Measurements from ENCODE around the gene MLLT6. TPM values are rescaled to one million over a fixed set of nuclear protein-coding genes. Genes with fewer than 3 reads are reported as not detected.
A peak's percentile ranks its signal among the peaks of the same experiment; 100 is the strongest.

Gene MLLT6
- total and polyA plus RNA-seq, 2 of the 13 experiments (the other 11 are each of a cell fraction or from before 2014, with no cell fraction given) = 50.7 to 69.5 TPM

DNA sequence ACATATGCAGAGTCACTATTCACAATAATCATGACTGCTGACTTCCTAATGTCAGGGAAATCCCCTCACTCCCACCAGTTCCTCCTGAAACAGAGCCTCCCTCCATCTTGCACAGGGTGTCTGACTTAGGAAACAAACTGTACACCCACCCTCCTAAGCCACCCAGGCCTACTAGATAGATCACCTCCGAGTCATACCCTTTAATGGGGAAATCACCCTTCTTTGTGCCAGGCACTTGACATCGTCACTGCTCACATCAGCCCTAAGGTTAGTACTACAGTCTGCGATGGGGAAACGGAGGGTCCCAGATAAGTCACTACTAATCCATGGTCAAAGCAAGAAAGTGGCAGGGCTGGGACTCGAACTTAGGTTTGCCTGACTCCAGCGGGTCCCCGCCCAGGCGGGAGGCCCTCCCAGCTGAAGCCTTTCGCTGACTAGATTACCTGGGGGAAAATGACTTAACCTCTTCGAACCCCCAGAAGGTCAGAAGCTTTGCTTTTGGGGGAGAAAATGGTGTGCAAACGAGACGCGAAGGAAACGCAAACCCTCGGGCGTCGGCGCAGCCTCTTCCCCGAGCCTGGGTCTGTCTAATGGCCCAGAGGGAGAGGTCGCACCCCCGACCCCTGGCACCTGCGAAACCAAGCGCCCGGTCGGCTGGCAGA lies 3.4 kb upstream of the MLLT6 start (continued):
- TF ChIP-seq REL (CRISPR knock-in tag; conservative IDR thresholded peaks at IDR 0.05) (no peak), TARDBP (CRISPR knock-in tag; IDR thresholded peaks at IDR 0.05) (0 out of 2 replicates have a peak, but pooled peaks have one; percentile 39), HNRNPLL (IDR thresholded peaks at IDR 0.05; ENCODE audit: low read depth, low read length, poor library complexity, severe bottlenecking) (peak; percentile 49), HNRNPUL1 (IDR thresholded peaks at IDR 0.05; ENCODE audit: low read depth, low read length) (no peak), SIN3A (IDR thresholded peaks at IDR 0.05; ENCODE audit: borderline replicate concordance, low read depth, low read length) (no peak), SOX6 (IDR thresholded peaks at IDR 0.05) (no peak), SOX6 (CRISPR knock-in tag; IDR thresholded peaks at IDR 0.05) (no peak; the same call in 1 of the 2 replicates), ZSCAN20 (CRISPR knock-in tag; IDR thresholded peaks at IDR 0.05; ENCODE audit: borderline replicate concordance) (no peak), KLF9 (CRISPR knock-in tag; IDR thresholded peaks at IDR 0.05; ENCODE audit: low read depth) (0 out of 2 replicates have a peak, but pooled peaks have one; percentile 8), SCMH1 (CRISPR knock-in tag; IDR thresholded peaks at IDR 0.05; ENCODE audit: borderline replicate concordance) (no peak), POGZ (CRISPR knock-in tag; IDR thresholded peaks at IDR 0.05) (no peak), ZMYM2 (CRISPR knock-in tag; IDR thresholded peaks at IDR 0.05) (0 out of 2 replicates have a peak, but pooled peaks have one; percentile 63), AGO2 (optimal IDR thresholded peaks at IDR 0.05; ENCODE audit: low read depth, low read length) (peak; percentile 88), RXRB (CRISPR knock-in tag; IDR thresholded peaks at IDR 0.05; ENCODE audit: borderline replicate concordance) (no peak), MEF2D (CRISPR knock-in tag; IDR thresholded peaks at IDR 0.05) (peak; percentile 56; the same call in 1 of the 2 replicates), ZNF33B (CRISPR knock-in tag; IDR thresholded peaks at IDR 0.05) (no peak)
- TF ChIP-seq, protein P1, sequence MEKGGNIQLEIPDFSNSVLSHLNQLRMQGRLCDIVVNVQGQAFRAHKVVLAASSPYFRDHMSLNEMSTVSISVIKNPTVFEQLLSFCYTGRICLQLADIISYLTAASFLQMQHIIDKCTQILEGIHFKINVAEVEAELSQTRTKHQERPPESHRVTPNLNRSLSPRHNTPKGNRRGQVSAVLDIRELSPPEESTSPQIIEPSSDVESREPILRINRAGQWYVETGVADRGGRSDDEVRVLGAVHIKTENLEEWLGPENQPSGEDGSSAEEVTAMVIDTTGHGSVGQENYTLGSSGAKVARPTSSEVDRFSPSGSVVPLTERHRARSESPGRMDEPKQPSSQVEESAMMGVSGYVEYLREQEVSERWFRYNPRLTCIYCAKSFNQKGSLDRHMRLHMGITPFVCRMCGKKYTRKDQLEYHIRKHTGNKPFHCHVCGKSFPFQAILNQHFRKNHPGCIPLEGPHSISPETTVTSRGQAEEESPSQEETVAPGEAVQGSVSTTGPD (CRISPR knock-in tag; IDR thresholded peaks at IDR 0.05) = no peak
- TF ChIP-seq, protein P2, sequence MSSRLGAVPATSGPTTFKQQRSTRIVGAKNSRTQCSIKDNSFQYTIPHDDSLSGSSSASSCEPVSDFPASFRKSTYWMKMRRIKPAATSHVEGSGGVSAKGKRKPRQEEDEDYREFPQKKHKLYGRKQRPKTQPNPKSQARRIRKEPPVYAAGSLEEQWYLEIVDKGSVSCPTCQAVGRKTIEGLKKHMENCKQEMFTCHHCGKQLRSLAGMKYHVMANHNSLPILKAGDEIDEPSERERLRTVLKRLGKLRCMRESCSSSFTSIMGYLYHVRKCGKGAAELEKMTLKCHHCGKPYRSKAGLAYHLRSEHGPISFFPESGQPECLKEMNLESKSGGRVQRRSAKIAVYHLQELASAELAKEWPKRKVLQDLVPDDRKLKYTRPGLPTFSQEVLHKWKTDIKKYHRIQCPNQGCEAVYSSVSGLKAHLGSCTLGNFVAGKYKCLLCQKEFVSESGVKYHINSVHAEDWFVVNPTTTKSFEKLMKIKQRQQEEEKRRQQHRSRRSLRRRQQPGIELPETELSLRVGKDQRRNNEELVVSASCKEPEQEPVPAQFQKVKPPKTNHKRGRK (CRISPR knock-in tag; IDR thresholded peaks at IDR 0.05) = no peak
- TF ChIP-seq, protein P3, sequence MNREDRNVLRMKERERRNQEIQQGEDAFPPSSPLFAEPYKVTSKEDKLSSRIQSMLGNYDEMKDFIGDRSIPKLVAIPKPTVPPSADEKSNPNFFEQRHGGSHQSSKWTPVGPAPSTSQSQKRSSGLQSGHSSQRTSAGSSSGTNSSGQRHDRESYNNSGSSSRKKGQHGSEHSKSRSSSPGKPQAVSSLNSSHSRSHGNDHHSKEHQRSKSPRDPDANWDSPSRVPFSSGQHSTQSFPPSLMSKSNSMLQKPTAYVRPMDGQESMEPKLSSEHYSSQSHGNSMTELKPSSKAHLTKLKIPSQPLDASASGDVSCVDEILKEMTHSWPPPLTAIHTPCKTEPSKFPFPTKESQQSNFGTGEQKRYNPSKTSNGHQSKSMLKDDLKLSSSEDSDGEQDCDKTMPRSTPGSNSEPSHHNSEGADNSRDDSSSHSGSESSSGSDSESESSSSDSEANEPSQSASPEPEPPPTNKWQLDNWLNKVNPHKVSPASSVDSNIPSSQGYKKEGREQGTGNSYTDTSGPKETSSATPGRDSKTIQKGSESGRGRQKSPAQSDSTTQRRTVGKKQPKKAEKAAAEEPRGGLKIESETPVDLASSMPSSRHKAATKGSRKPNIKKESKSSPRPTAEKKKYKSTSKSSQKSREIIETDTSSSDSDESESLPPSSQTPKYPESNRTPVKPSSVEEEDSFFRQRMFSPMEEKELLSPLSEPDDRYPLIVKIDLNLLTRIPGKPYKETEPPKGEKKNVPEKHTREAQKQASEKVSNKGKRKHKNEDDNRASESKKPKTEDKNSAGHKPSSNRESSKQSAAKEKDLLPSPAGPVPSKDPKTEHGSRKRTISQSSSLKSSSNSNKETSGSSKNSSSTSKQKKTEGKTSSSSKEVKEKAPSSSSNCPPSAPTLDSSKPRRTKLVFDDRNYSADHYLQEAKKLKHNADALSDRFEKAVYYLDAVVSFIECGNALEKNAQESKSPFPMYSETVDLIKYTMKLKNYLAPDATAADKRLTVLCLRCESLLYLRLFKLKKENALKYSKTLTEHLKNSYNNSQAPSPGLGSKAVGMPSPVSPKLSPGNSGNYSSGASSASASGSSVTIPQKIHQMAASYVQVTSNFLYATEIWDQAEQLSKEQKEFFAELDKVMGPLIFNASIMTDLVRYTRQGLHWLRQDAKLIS (CRISPR knock-in tag; IDR thresholded peaks at IDR 0.05) = no peak; the same call in none of the 2 replicates
- TF ChIP-seq, protein P4, sequence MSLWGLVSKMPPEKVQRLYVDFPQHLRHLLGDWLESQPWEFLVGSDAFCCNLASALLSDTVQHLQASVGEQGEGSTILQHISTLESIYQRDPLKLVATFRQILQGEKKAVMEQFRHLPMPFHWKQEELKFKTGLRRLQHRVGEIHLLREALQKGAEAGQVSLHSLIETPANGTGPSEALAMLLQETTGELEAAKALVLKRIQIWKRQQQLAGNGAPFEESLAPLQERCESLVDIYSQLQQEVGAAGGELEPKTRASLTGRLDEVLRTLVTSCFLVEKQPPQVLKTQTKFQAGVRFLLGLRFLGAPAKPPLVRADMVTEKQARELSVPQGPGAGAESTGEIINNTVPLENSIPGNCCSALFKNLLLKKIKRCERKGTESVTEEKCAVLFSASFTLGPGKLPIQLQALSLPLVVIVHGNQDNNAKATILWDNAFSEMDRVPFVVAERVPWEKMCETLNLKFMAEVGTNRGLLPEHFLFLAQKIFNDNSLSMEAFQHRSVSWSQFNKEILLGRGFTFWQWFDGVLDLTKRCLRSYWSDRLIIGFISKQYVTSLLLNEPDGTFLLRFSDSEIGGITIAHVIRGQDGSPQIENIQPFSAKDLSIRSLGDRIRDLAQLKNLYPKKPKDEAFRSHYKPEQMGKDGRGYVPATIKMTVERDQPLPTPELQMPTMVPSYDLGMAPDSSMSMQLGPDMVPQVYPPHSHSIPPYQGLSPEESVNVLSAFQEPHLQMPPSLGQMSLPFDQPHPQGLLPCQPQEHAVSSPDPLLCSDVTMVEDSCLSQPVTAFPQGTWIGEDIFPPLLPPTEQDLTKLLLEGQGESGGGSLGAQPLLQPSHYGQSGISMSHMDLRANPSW (CRISPR knock-in tag; IDR thresholded peaks at IDR 0.05; ENCODE audit: borderline replicate concordance) = no peak; the same call in 1 of the 2 replicates

Measured in HepG2 (cell line).